ENCODE measurements around the gene CACHD1.

GRCh38 chr1:64484651-64485050 is 14.7 kb downstream of the CACHD1 start:
- TF ChIP-seq JUND (IDR thresholded peaks at IDR 0.05), result no peak
- TF ChIP-seq, protein P1, sequence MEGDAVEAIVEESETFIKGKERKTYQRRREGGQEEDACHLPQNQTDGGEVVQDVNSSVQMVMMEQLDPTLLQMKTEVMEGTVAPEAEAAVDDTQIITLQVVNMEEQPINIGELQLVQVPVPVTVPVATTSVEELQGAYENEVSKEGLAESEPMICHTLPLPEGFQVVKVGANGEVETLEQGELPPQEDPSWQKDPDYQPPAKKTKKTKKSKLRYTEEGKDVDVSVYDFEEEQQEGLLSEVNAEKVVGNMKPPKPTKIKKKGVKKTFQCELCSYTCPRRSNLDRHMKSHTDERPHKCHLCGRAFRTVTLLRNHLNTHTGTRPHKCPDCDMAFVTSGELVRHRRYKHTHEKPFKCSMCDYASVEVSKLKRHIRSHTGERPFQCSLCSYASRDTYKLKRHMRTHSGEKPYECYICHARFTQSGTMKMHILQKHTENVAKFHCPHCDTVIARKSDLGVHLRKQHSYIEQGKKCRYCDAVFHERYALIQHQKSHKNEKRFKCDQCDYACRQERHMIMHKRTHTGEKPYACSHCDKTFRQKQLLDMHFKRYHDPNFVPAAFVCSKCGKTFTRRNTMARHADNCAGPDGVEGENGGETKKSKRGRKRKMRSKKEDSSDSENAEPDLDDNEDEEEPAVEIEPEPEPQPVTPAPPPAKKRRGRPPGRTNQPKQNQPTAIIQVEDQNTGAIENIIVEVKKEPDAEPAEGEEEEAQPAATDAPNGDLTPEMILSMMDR (IDR thresholded peaks at IDR 0.05 in 2 of 3, conservative IDR thresholded peaks at IDR 0.05 in 1 of 3; ENCODE audit: borderline replicate concordance in 1 of 3, insufficient read depth in 1 of 3, low read depth in 2 of 3, low read length in 2 of 3), result no peak
- no peak for TF ChIP-seq POLR2AphosphoS5 (IDR thresholded peaks at IDR 0.05; ENCODE audit: low read depth, low read length)
- TF ChIP-seq MAX (IDR thresholded peaks at IDR 0.05), result no peak
- no peak for TF ChIP-seq EZH2phosphoT487 (IDR thresholded peaks at IDR 0.05; ENCODE audit: borderline replicate concordance)
- TF ChIP-seq SP1 (IDR thresholded peaks at IDR 0.05; ENCODE audit: low read depth), result no peak
- TF ChIP-seq, protein P2, sequence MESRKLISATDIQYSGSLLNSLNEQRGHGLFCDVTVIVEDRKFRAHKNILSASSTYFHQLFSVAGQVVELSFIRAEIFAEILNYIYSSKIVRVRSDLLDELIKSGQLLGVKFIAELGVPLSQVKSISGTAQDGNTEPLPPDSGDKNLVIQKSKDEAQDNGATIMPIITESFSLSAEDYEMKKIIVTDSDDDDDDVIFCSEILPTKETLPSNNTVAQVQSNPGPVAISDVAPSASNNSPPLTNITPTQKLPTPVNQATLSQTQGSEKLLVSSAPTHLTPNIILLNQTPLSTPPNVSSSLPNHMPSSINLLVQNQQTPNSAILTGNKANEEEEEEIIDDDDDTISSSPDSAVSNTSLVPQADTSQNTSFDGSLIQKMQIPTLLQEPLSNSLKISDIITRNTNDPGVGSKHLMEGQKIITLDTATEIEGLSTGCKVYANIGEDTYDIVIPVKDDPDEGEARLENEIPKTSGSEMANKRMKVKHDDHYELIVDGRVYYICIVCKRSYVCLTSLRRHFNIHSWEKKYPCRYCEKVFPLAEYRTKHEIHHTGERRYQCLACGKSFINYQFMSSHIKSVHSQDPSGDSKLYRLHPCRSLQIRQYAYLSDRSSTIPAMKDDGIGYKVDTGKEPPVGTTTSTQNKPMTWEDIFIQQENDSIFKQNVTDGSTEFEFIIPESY (IDR thresholded peaks at IDR 0.05; ENCODE audit: extremely low read depth, insufficient replicate concordance, low read length), result no peak
- TF ChIP-seq POLR2A (IDR thresholded peaks at IDR 0.05; ENCODE audit: borderline replicate concordance, extremely low read depth, insufficient read depth, insufficient read length), result no peak

All from HCT116 (cell line).